Stimulated activated CD4-positive, alpha-beta T cell treated with anti-CD3 and anti-CD28 coated beads, Interleukin-12 subunit alpha, Interleukin-12 subunit beta, amount 100 ng/mL, for 24 hours (primary cell): ENCODE results near the gene UST.

Experiments
- DNase-seq, 2 experiments: peaks; one replicate each; pipeline ENCODE4 v3.0.0-alpha.2; 2020; ENCODE audit warnings: low read depth in 2 of 2

Gene UST

DNA sequence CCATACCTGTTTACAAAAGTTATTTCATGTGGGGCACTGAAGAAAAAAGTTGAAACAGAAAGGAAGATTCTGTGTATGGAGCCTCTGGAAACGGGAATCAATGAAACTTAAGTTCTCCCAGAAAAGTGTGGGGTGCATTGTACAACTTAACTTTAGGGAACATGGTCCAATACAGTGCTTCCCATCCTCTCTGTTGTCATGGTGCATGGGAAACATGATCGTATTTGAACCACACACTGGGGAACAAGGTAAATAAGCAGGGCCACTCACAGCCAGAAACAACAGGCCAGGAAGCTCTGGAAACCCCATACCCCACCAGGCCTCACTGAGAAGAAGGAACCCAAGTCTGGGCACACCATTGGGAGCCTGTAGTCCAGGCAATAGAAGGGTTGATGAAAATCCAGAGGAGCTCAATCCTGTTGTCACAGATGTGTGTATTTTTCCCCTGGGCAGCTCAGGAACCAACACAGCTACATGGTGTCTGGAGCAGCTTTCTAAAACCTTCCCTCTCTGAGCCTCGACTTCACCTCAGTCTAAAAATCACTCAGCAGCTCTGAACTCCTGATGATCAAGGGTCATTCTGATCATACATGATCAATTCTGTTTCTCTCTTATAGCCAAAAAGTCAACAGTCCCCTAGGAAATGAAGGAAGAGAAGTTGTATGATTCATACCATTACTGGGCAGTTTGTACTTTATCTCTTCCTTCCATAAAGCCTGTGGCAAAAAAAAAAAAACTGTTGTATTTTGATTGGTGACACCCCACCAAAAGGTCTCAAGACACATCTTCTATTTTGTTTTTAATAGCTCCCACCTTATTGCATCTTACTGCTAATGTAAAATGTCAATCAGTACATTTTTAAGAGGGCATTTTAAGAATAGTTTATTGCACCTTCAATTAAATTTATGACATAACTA is 372.2 kb downstream of the UST start:
- DNase-seq, result no peak

DNA sequence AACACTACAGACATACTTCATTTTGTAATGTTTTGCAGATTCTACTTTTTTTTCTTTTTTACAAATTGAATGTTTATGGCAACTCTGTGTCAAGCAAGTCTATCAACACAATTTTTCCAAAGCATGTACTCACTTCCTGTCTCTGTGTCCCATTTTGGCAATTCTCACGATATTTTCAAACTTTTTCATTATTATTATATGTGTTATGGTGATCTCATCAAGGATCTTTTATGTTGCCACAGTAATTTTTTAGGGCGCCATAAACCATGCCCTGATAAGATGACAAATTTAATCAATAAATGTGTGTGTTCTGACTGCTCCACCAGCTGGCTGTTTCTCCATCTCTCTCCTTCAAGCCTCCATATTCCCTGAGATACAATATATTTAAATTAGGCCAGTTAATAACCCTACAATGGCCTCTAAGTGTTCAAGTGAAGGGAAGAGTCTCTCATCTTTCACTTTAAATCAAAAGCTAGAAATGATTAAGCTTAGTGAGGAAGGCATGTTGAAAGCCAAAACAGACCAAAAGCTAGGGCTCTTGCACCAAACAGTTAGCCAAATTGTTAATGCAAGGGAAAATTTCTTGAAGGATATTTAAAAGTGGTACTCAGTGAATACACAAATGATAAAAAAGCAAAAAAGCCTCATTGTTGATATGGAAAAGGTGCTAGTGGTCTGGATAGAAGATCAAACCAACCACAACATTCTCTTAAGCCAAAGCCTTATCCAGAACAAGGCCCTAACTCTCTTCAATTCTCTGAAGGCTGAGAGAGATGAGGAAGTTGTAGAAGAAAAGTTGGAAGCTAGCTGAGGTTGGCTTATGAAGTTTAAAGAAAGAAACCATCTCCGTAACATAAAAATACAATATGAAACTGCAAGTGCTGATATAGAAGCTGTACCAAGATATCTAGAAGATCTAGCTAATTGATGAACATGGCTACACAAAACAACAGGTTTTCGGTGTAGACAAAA is 376.3 kb downstream of the UST start:
- no peak for DNase-seq

DNA sequence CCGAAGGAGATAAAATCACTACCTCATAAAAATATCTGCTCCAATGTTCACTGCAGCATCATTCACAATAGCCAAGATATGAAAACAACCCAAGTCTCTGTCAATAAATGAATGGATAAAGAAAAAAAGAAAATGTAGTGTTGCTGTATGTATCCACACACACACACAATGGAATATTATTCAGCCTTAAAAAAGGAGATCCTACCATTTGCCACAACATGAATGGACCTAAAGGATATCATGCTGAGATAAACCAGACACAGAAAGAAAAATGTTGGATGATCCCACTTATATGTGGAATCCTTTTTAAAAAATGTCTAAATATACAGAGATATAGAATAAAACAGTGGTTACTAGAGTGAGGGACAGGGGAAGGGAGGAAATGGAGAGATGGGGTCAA is 378.5 kb downstream of the UST start:
- DNase-seq, result no peak
